ENCODE data around the gene KRT27. TPM values are rescaled to one million over a fixed set of nuclear protein-coding genes. Genes with fewer than 3 reads are reported as not detected.

The KRT27 gene
- total and polyA plus RNA-seq, 9 of the 15 experiments (the other 6 are each of a cell fraction or from before 2014, with no cell fraction given), result 0.10 TPM; not detected in 8

DNA sequence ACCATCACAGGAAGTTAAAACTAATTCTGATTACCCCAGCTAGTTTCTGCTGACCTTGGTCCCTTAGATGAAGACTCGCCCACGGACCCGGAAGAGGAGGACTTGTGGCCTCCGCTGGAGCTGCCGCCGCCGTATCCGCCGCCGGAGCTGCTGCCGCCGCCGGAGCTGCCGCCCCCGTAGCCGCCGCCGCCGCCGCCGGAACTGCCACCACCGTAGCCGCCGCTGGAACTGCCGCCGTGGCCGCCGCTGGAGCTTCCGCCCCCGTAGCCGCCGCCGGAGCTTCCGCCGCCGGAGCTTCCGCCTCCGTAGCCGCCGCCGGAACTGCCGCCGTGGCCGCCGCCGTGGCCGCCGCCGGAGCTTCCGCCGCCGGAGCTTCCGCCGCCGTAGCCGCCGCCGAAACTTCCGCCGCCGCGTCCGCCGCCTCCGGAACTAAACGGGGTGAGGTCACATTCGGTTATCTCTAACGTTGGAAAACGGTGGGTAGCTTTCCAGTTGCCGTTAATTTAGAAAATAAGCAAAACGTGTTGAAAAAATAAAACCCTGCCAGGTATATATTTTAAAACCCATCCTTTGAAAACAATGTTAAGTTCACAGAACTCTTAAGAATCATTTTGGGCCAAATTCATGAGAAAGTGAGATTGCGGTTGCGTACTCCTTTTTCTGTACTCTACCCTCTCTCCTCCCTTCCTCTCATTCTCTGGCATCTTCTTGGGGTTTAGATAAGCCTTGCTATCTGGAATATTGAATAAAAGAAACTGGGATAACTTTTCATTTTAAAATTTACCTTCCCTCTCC, 36.6 kb upstream of the KRT27 start (continued):
- 0 out of 2 replicates have a peak, but pooled peaks have one; percentile 53 for TF ChIP-seq POLR2AphosphoS5 (IDR thresholded peaks at IDR 0.05; ENCODE audit: control insufficient read depth, insufficient read depth, low read depth, low read length)
- TF ChIP-seq XRCC4 (IDR thresholded peaks at IDR 0.05; ENCODE audit: extremely low read depth, insufficient read depth, insufficient read length), result no peak
- TF ChIP-seq ZNF174 (CRISPR knock-in tag; IDR thresholded peaks at IDR 0.05), result peak; percentile 70; the same call in 1 of the 2 replicates
- no peak for TF ChIP-seq OTX1 (CRISPR knock-in tag; IDR thresholded peaks at IDR 0.05)
- TF ChIP-seq ZC3H4 (CRISPR knock-in tag; IDR thresholded peaks at IDR 0.05; ENCODE audit: borderline replicate concordance), result no peak
- 0 out of 2 replicates have a peak, but pooled peaks have one; percentile 65 for TF ChIP-seq ELF4 (CRISPR knock-in tag; IDR thresholded peaks at IDR 0.05)
- TF ChIP-seq GTF2A2 (tag; IDR thresholded peaks at IDR 0.05), result no peak
- TF ChIP-seq SIN3A (IDR thresholded peaks at IDR 0.05; ENCODE audit: borderline replicate concordance in 2 of 2, control insufficient read depth in 1 of 2, low read depth in 2 of 2, low read length in 2 of 2), result no peak
- TF ChIP-seq ARID1B (IDR thresholded peaks at IDR 0.05), result 0 out of 2 replicates have a peak, but pooled peaks have one; percentile 35
- peak; percentile 21; the same call in 1 of the 2 replicates for TF ChIP-seq TAF7 (tag; IDR thresholded peaks at IDR 0.05)
- TF ChIP-seq ZNF589 (CRISPR knock-in tag; IDR thresholded peaks at IDR 0.05; ENCODE audit: low read depth), result no peak
- TF ChIP-seq, protein P1, sequence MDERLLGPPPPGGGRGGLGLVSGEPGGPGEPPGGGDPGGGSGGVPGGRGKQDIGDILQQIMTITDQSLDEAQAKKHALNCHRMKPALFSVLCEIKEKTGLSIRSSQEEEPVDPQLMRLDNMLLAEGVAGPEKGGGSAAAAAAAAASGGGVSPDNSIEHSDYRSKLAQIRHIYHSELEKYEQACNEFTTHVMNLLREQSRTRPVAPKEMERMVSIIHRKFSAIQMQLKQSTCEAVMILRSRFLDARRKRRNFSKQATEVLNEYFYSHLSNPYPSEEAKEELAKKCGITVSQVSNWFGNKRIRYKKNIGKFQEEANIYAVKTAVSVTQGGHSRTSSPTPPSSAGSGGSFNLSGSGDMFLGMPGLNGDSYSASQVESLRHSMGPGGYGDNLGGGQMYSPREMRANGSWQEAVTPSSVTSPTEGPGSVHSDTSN (CRISPR knock-in tag; IDR thresholded peaks at IDR 0.05; ENCODE audit: low read depth), result no peak
- TF ChIP-seq, protein P1 (tag; conservative IDR thresholded peaks at IDR 0.05; ENCODE audit: low read depth), result no peak
- TF ChIP-seq SMAD4 (CRISPR knock-in tag; conservative IDR thresholded peaks at IDR 0.05), result peak; percentile 52
- TF ChIP-seq, protein P2, sequence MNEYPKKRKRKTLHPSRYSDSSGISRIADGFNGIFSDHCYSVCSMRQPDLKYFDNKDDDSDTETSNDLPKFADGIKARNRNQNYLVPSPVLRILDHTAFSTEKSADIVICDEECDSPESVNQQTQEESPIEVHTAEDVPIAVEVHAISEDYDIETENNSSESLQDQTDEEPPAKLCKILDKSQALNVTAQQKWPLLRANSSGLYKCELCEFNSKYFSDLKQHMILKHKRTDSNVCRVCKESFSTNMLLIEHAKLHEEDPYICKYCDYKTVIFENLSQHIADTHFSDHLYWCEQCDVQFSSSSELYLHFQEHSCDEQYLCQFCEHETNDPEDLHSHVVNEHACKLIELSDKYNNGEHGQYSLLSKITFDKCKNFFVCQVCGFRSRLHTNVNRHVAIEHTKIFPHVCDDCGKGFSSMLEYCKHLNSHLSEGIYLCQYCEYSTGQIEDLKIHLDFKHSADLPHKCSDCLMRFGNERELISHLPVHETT (CRISPR knock-in tag; conservative IDR thresholded peaks at IDR 0.05 in 1 of 2, IDR thresholded peaks at IDR 0.05 in 1 of 2), result peak in 1 of 2 experiments; percentile 100; a peak in 2 of 4 replicates
- peak; percentile 49; the same call in 1 of the 2 replicates for TF ChIP-seq JUN (IDR thresholded peaks at IDR 0.05; ENCODE audit: borderline replicate concordance, low read depth, low read length)
- TF ChIP-seq JUN (CRISPR knock-in tag; IDR thresholded peaks at IDR 0.05; ENCODE audit: borderline replicate concordance), result no peak
- TF ChIP-seq STAT5A (IDR thresholded peaks at IDR 0.05; ENCODE audit: borderline replicate concordance, low read length), result 0 out of 2 replicates have a peak, but pooled peaks have one; percentile 6
- no peak for TF ChIP-seq TEAD2 (tag; IDR thresholded peaks at IDR 0.05)
- TF ChIP-seq, protein P3, sequence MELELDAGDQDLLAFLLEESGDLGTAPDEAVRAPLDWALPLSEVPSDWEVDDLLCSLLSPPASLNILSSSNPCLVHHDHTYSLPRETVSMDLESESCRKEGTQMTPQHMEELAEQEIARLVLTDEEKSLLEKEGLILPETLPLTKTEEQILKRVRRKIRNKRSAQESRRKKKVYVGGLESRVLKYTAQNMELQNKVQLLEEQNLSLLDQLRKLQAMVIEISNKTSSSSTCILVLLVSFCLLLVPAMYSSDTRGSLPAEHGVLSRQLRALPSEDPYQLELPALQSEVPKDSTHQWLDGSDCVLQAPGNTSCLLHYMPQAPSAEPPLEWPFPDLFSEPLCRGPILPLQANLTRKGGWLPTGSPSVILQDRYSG (tag; conservative IDR thresholded peaks at IDR 0.05; ENCODE audit: low read depth), result 0 out of 2 replicates have a peak, but pooled peaks have one; percentile 40

All from K562 (cell line).